ENCODE measurements around the gene PSMG4. TPM values are rescaled to one million over a fixed set of nuclear protein-coding genes. Genes with fewer than 3 reads are reported as not detected.

Gene PSMG4
- total and polyA plus RNA-seq, 8 donors = 16.9 to 27.5 (median 22.2) TPM

GRCh38 chr6:3250231-3250675 is 8.5 kb upstream of the PSMG4 start:
- peak in 1 of 4 donors; percentile 32 for DNase-seq
- H3K27me3 ChIP-seq = peaks cover 0 to 33% of the 10 kb centered on the region in 2 donors
- no peak overlapping the region for H3K27ac ChIP-seq
- no peaks in the 10 kb centered on the region for H3K36me3 ChIP-seq
- intact Hi-C loops (cut with DNase I) = loop anchor here in 1 of 2 donors (10.0 kb wide), 1 partner anchor 115 kb away; no protein-coding TSS in a partner anchor
- TF ChIP-seq CTCF (IDR thresholded peaks at IDR 0.05) = no peak
- H3K9me3 ChIP-seq = peaks cover 0 to 3% of the 10 kb centered on the region in 2 donors
- peaks cover 0 to 8% of the 10 kb centered on the region in 2 donors for H3K4me1 ChIP-seq
- ATAC-seq = no peak
- H3K4me3 ChIP-seq = no peak overlapping the region

- peak; percentile 93 for ATAC-seq
- intact Hi-C loops (cut with DNase I) = loop anchor here in 1 of 2 donors (10.0 kb wide), 1 partner anchor 117 kb away; no protein-coding TSS in a partner anchor
- DNase-seq = peak in 3 of 4 donors; percentile 79 to 92 (median 81)
- no peak overlapping the region for H3K4me3 ChIP-seq
- H3K9me3 ChIP-seq = peaks cover 0 to 3% of the 10 kb centered on the region in 2 donors
- no peak overlapping the region for H3K27ac ChIP-seq
- H3K27me3 ChIP-seq = peaks cover 0 to 33% of the 10 kb centered on the region in 2 donors
- peak; percentile 98 to 99 for TF ChIP-seq CTCF (IDR thresholded peaks at IDR 0.05)
- no peaks in the 10 kb centered on the region for H3K36me3 ChIP-seq
- H3K4me1 ChIP-seq = peaks cover 0 to 8% of the 10 kb centered on the region in 2 donors
Observed at GRCh38 chr6:3251462-3252314, 7.1 kb upstream of the PSMG4 start.

GRCh38 chr6:3252369-3252768 is 6.4 kb upstream of the PSMG4 start:
- Histone ChIP-seq H3K36me3 (no peaks in the 10 kb centered on the region), H3K27me3 (peaks cover 0 to 29% of the 10 kb centered on the region in 2 donors), H3K4me3 (no peak overlapping the region), H3K4me1 (peaks cover 0 to 8% of the 10 kb centered on the region in 2 donors), H3K9me3 (peaks cover 0 to 3% of the 10 kb centered on the region in 2 donors), H3K27ac (no peak overlapping the region)
- intact Hi-C loops (cut with DNase I) = loop anchor here in 1 of 2 donors (10.0 kb wide), 1 partner anchor 118 kb away; no protein-coding TSS in a partner anchor
- DNase-seq (no peak), ATAC-seq (no peak)
- TF ChIP-seq CTCF (IDR thresholded peaks at IDR 0.05) = no peak

- ATAC-seq = no peak
- intact Hi-C loops (cut with DNase I) = loop anchor here in 1 of 2 donors (10.0 kb wide), 1 partner anchor 118 kb away; no protein-coding TSS in a partner anchor
- peaks cover 0 to 8% of the 10 kb centered on the region in 2 donors for H3K4me1 ChIP-seq
Observed at GRCh38 chr6:3252861-3253596, 5.7 kb upstream of the PSMG4 start.

More at GRCh38 chr6:3252861-3253596, 5.7 kb upstream of the PSMG4 start:
- peaks cover 0 to 3% of the 10 kb centered on the region in 2 donors for H3K9me3 ChIP-seq
- H3K4me3 ChIP-seq = no peak overlapping the region
- TF ChIP-seq CTCF (IDR thresholded peaks at IDR 0.05) = no peak
- no peak overlapping the region for H3K27ac ChIP-seq
- DNase-seq = no peak
- no peaks in the 10 kb centered on the region for H3K36me3 ChIP-seq
- peaks cover 0 to 26% of the 10 kb centered on the region in 2 donors for H3K27me3 ChIP-seq

Data from left lung (tissue), 10 donors.